NCI-H1417 treated with DMSO at 0.1 percent for 48 hours (cell line): ENCODE results near the gene LY9.

Experiments
- DNase-seq: peaks from one replicate; lab custom pipeline; 2025; lab: John Stamatoyannopoulos, UW

The LY9 gene

DNA sequence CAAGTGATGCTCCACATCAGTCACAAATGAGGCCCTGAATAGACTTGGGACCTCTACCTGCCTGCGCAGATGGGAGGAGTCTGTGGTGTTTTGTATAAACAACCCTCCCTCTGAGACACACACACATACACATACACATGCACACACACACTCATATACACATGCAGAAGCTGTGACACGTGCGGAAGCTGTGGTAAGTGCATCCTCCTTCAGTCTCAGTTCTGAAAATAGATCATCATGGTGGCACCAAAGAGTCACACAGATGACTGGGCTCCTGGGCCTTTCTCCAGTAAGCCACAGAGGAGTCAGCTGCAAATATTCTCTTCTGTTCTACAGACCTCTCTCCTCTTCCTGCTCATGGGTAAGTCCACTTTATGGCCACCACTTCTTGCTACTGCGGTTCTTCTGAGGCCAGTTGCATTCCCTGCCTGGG lies at the start of gene LY9:
Gene LY9, plus strand, starts transcription at position 224 of the 433 bp plus-strand sequence. Its CDS starts 14 bp downstream, at position 238.
- no peak for DNase-seq

- DNase-seq: no peak
These were observed 49.0 kb upstream of the LY9 start for GRCh38 chr1:160746836-160747500.

GRCh38 chr1:160747717-160748116 lies 48.3 kb upstream of the LY9 start:
- no peak for DNase-seq

DNA sequence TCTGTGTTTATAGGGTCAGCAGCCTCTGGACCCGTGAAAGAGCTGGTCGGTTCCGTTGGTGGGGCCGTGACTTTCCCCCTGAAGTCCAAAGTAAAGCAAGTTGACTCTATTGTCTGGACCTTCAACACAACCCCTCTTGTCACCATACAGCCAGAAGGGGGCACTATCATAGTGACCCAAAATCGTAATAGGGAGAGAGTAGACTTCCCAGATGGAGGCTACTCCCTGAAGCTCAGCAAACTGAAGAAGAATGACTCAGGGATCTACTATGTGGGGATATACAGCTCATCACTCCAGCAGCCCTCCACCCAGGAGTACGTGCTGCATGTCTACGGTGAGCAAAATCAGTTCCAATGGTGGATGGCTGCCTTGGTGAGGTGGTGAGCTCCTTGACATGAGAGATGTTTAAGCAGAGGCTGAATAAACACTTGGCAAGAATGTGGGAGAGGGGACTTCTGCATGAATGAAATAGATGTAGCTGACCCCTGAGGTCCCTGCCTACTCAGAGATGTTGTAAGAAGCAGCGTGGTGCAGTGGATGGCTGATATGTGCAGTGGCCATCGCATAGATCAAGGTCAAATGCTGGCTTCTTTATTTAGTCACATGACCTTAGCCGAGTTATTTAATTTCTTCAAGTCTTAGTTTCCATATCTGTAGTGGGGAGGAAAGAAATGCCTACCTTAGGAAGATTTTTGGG lies 47.6 kb upstream of the LY9 start:
- no peak for DNase-seq

DNA sequence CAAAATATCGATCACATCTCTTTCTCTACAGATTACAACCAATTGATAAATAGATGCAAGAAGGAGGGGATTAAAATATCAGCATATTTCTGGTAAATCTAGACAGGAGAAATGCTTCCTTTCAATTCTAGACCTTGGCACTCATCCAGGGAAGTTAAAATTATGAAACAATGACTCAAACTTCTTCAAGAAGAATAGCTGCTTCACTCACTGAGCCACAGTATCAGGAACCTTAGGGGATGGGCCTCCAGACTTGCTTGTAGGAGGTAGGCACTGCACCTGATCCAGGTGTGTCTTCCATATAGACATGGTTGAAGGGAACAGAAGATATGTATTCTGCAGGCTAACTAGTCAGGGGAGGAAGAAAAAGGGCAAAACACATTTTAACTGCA lies 47.1 kb upstream of the LY9 start:
- no peak for DNase-seq

GRCh38 chr1:160750608-160751007 lies 45.4 kb upstream of the LY9 start:
- no peak for DNase-seq

DNA sequence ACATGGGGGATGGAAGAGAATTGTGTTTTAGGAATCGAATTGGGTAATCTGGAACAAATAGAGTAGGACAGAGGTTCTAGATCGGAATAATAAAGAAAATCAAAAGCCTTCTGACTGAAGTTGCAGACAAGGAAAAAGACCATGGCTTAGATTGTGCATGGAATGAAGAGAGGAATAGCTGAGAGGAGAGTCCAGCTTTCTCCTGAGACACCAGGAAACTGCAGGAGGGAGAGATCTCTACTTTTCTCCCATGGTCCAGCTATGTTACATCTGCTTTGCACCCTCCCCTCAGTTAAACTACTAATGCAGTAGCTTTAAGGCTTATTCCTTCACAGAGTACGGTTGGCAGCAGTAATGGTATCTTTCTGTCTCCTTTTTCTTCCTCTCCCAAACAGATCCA lies 43.6 kb upstream of the LY9 start:
- no peak for DNase-seq

DNA sequence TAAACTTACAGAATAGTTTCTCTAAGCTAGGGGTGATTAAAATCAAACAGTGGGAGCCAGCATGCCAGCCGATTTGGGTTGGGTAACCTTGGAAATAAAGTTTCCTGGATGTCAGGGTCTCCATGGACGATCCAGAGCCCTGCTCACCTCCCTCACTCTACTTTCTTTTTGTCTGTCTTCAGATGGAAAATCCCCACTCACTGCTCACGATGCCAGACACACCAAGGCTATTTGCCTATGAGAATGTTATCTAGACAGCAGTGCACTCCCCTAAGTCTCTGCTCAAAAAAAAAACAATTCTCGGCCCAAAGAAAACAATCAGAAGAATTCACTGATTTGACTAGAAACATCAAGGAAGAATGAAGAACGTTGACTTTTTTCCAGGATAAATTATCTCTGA lies 43.0 kb upstream of the LY9 start:
- DNase-seq: no peak

DNA sequence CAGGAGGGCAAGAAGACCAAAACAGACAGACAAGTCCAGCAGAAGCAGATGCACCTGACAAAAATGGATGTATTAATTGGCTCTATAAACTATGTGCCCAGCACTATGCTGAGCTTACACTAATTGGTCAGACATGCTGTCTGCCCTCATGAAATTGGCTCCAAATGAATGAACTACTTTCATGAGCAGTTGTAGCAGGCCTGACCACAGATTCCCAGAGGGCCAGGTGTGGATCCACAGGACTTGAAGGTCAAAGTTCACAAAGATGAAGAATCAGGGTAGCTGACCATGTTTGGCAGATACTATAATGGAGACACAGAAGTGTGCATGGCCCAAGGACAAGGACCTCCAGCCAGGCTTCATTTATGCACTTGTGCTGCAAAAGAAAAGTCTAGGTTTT lies 42.4 kb upstream of the LY9 start:
- DNase-seq: no peak

- no peak for DNase-seq
These were observed 40.5 kb upstream of the LY9 start for GRCh38 chr1:160755461-160755860.

GRCh38 chr1:160755911-160756848 lies 39.8 kb upstream of the LY9 start:
- DNase-seq: no peak

DNA sequence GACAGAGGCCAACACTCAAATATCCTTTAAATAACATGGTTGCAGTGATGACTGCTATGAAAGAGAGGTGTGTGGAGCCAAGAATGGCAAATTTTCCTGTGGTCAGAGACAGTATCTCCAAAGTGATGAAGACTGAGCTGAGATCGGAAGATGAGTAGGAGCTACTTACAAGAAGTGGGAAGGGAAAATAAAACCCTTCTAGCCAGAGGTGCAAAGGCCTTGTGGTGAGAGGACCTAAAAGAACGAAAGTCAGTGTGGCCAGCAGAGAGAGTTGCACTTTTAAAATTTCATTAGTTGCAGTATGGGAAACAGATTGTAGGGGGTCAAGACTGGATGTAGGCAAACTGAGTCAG lies 39.1 kb upstream of the LY9 start:
- no peak for DNase-seq

DNA sequence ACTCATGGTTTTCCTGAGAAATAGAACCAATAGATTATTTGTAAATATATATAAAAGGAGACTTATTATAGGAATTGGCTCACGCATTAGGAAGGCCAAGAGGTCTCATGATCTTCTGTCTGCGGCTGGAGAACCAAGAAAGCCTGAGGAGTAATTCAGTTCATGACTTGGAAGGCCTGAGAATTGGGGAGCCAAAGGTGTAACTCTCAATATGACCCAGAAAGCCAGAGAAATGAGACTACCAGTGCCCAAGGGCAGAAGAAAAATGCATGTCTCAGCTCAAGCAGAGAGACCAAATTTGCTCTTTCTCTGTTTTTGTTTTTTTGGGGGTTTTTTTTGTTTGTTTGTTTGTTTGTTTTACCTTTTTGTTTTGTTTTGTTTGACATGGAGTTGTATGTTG lies 37.5 kb upstream of the LY9 start:
- DNase-seq: no peak

GRCh38 chr1:160759740-160760139 lies 36.2 kb upstream of the LY9 start:
- DNase-seq: no peak

DNA sequence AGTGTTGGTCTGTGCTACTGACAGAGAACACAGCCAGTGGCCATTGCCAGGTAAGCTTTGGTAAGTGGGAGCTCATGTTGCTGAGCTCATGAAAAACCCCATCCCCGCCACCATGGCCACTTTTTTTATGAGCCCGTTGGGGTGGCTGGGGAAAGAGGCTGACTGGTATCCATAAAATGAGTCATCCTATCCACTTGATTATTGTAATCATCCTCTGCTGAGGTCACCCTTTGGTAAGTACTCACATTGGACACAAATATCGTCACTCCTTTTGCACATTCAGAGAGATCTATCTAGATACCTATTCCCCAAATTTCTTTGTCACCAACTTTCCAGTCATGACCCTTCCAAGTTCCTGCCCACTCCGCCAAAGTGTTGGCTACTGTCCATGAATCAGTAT lies 34.9 kb upstream of the LY9 start:
- no peak for DNase-seq

DNA sequence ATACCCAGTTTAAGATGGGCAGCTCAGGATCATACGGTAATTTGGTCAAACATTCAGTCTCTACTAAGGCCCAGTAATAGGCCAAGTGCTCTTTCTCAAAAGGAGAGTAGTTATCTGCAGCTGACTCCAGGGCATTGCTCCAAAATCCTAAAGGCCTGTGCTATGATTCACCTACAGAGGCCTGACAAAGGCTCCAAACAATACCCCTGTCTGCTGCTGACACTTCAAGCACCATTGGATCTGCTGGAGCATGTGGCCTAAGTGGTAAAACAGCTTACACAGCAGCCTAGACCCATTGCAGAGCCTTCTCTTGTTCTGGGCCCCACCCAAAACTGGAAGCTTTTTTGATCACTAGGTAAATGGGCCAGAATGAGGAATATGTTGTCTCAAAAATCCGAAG lies 34.1 kb upstream of the LY9 start:
- DNase-seq: no peak

GRCh38 chr1:160763993-160764392 lies 32.0 kb upstream of the LY9 start:
- DNase-seq: no peak

DNA sequence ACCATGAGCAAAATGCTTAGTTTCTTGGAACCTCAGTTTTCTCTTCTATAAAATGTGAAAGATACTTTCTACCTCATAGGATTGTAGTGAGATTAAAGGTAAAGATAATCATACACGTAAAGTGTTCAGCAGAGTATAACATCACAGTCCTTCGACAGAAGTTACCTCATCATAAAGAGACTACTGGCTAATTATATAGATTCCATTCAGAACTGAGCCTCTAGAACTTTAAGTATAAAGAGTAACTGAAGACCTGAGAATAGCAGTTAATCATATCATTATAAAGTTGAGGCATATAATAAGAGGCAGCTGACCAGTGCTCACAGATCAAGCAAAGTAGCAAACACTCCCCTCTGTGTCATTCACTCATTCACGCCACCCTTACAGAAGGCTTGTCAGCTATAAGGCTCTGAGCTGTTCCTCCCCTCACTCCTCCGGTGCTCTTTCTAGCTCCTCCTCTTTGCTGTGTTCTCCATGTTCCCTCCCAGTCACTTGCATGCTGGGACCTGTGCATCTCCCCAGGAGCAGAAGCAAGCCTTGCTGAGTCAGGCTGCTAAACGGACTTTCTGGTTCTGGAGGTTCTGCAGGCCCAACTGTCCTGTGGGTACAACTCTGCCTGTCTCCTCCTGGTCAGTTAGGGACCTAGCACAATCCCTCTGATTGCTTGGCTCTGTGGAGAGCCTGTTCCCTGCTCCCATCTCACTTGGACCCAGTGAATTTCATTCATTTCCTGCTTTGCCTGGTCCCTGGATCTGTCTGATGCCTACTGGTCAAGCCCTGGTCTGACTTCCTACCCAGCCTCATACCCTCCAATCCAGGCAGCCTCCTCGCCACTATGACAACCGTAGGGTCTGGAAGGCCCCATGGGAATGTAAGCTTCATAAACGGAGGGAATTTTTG lies 28.3 kb upstream of the LY9 start:
- no peak for DNase-seq

- no peak for DNase-seq
These were observed 27.7 kb upstream of the LY9 start for GRCh38 chr1:160768295-160768657.

GRCh38 chr1:160772331-160772730 lies 23.6 kb upstream of the LY9 start:
- no peak for DNase-seq

DNA sequence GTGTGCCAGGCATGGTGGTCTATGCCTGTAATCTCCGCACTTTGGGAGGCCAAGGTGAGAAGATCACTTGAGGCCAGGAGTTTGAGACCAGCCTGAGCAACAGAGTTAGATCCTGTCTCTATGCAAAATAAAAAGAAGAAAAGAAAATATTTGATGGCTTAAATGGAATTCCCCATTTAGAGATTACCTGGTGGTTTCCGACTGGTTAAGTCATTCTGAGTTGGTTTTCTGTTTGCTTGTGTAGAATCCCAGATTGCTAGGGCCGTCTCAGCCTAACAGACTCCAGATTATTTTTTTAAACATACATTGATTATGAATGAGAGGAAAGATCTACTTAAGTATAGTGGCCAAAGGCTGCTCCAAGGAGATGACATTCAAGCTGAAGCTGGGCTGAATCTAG lies 22.9 kb upstream of the LY9 start:
- DNase-seq: no peak
